Measurements from ENCODE around the gene DLX1. TPM values are rescaled to one million over a fixed set of nuclear protein-coding genes. Genes with fewer than 3 reads are reported as not detected.

Gene DLX1
- total and polyA plus RNA-seq, 2 of the 8 experiments (the other 6 are each of a cell fraction or from before 2014, with no cell fraction given), result 0.11 TPM; not detected in 1

DNA sequence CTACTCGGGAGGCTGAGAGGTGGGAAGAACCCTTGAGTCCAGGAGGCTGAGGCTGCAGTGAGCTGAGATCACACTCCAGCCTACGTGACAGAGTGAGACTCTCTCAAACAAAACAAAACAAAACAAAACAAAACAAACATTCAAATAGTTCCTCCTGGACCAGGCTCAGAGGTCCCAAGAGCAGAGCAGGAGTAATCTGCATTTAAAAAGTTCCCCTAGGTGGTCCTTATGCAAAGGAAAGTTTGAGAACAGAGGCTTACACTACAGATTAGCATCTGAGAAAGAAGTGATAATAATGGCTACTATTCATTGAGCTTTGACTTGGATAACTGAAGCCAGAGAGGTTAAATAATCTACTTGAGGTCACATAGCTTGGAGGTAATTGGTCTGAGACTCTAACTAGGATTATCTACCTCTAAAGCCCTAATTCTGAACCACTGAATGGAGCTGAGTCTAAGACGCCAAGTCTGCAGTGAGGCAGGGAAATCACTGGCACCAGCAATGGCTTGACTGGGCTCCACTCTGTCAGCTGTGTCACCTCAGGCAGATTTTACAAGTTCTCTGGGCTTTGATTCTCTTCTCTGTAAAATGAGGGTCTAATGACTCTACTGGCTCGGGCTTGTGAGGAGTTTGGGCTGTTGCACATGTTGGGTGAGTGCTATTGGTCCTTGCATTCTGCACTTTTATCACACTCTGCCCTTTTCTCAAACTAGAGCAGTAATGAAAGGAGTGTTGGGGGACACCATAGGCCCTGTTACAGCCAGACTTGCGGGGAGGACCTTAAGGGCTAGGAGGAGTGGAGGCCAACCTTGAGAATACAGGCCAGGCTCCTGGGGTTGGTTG, 46.6 kb downstream of the DLX1 start (continued):
- TF ChIP-seq, protein P1, sequence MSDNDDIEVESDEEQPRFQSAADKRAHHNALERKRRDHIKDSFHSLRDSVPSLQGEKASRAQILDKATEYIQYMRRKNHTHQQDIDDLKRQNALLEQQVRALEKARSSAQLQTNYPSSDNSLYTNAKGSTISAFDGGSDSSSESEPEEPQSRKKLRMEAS (IDR thresholded peaks at IDR 0.05), result no peak
- TF ChIP-seq SUZ12 (IDR thresholded peaks at IDR 0.05; ENCODE audit: low read length) (no peak), PHF8 (conservative IDR thresholded peaks at IDR 0.05; ENCODE audit: low read depth, low read length) (no peak), CTBP2 (IDR thresholded peaks at IDR 0.05; ENCODE audit: borderline replicate concordance, insufficient read depth, insufficient read length, low read length) (no peak), FOSL1 (IDR thresholded peaks at IDR 0.05; ENCODE audit: insufficient read depth, low read depth, low read length) (no peak), CREB1 (IDR thresholded peaks at IDR 0.05) (no peak), SP2 (IDR thresholded peaks at IDR 0.05; ENCODE audit: low read length) (no peak), TAF1 (IDR thresholded peaks at IDR 0.05; ENCODE audit: low read depth, low read length) (no peak), TAF7 (optimal IDR thresholded peaks at IDR 0.05; ENCODE audit: borderline replicate concordance, low read depth, low read length) (no peak), MAFK (IDR thresholded peaks at IDR 0.05; ENCODE audit: low read depth, low read length) (no peak), JUND (IDR thresholded peaks at IDR 0.05; ENCODE audit: low read length) (no peak), GTF2F1 (IDR thresholded peaks at IDR 0.05; ENCODE audit: borderline replicate concordance, low read depth, low read length) (no peak), KDM1A (IDR thresholded peaks at IDR 0.05; ENCODE audit: borderline replicate concordance, low read length) (peak; percentile 84), SIN3A (conservative IDR thresholded peaks at IDR 0.05 in 1 of 2, IDR thresholded peaks at IDR 0.05 in 1 of 2; ENCODE audit: low read depth in 1 of 2, low read length in 2 of 2) (no peak), RAD21 (IDR thresholded peaks at IDR 0.05 in 1 of 2, conservative IDR thresholded peaks at IDR 0.05 in 1 of 2; ENCODE audit: low read depth in 2 of 2, low read length in 2 of 2) (no peak)
- TF ChIP-seq, protein P2, sequence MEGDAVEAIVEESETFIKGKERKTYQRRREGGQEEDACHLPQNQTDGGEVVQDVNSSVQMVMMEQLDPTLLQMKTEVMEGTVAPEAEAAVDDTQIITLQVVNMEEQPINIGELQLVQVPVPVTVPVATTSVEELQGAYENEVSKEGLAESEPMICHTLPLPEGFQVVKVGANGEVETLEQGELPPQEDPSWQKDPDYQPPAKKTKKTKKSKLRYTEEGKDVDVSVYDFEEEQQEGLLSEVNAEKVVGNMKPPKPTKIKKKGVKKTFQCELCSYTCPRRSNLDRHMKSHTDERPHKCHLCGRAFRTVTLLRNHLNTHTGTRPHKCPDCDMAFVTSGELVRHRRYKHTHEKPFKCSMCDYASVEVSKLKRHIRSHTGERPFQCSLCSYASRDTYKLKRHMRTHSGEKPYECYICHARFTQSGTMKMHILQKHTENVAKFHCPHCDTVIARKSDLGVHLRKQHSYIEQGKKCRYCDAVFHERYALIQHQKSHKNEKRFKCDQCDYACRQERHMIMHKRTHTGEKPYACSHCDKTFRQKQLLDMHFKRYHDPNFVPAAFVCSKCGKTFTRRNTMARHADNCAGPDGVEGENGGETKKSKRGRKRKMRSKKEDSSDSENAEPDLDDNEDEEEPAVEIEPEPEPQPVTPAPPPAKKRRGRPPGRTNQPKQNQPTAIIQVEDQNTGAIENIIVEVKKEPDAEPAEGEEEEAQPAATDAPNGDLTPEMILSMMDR (IDR thresholded peaks at IDR 0.05; ENCODE audit: control extremely low read depth in 1 of 3, insufficient read depth in 1 of 3, low read depth in 1 of 3, low read length in 3 of 3), result no peak
- TF ChIP-seq, protein P3, sequence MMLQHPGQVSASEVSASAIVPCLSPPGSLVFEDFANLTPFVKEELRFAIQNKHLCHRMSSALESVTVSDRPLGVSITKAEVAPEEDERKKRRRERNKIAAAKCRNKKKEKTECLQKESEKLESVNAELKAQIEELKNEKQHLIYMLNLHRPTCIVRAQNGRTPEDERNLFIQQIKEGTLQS (IDR thresholded peaks at IDR 0.05; ENCODE audit: insufficient read depth, low read depth, low read length), result no peak
- TF ChIP-seq, protein P4, sequence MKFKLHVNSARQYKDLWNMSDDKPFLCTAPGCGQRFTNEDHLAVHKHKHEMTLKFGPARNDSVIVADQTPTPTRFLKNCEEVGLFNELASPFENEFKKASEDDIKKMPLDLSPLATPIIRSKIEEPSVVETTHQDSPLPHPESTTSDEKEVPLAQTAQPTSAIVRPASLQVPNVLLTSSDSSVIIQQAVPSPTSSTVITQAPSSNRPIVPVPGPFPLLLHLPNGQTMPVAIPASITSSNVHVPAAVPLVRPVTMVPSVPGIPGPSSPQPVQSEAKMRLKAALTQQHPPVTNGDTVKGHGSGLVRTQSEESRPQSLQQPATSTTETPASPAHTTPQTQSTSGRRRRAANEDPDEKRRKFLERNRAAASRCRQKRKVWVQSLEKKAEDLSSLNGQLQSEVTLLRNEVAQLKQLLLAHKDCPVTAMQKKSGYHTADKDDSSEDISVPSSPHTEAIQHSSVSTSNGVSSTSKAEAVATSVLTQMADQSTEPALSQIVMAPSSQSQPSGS (IDR thresholded peaks at IDR 0.05; ENCODE audit: low read length), result no peak

Data from H1 (cell line).